ENCODE data around the gene LZTS3. TPM values are rescaled to one million over a fixed set of nuclear protein-coding genes. Genes with fewer than 3 reads are reported as not detected.

LZTS3 gene
- total and polyA plus RNA-seq, 2 of the 13 experiments (the other 11 are each of a cell fraction or from before 2014, with no cell fraction given), result 10.1 to 31.3 TPM

- TF ChIP-seq ZEB1 (IDR thresholded peaks at IDR 0.05; ENCODE audit: insufficient replicate concordance, low read depth), result no peak
- TF ChIP-seq ZNF577 (CRISPR knock-in tag; IDR thresholded peaks at IDR 0.05; ENCODE audit: borderline replicate concordance, low read depth), result no peak
- TF ChIP-seq ZFP90 (CRISPR knock-in tag; IDR thresholded peaks at IDR 0.05; ENCODE audit: borderline replicate concordance), result 0 out of 2 replicates have a peak, but pooled peaks have one; percentile 31
- TF ChIP-seq EP300 (IDR thresholded peaks at IDR 0.05; ENCODE audit: low read depth in 2 of 2, low read length in 2 of 2), result no peak
- peak; percentile 39; the same call in 1 of the 2 replicates for TF ChIP-seq EP300 (CRISPR knock-in tag; IDR thresholded peaks at IDR 0.05; ENCODE audit: borderline replicate concordance)
- TF ChIP-seq GTF3A (CRISPR knock-in tag; conservative IDR thresholded peaks at IDR 0.05), result no peak
- TF ChIP-seq ZKSCAN1 (IDR thresholded peaks at IDR 0.05; ENCODE audit: low read length), result no peak
- peak; percentile 59; the same call in 1 of the 2 replicates for TF ChIP-seq TBX2 (CRISPR knock-in tag; IDR thresholded peaks at IDR 0.05; ENCODE audit: borderline replicate concordance)
- no peak for TF ChIP-seq SIN3A (IDR thresholded peaks at IDR 0.05; ENCODE audit: borderline replicate concordance, low read depth, low read length)
- TF ChIP-seq ZC3H4 (CRISPR knock-in tag; IDR thresholded peaks at IDR 0.05; ENCODE audit: borderline replicate concordance), result peak; percentile 59; the same call in 1 of the 2 replicates
- no peak for TF ChIP-seq ZNF589 (CRISPR knock-in tag; conservative IDR thresholded peaks at IDR 0.05)
- TF ChIP-seq JARID2 (CRISPR knock-in tag; IDR thresholded peaks at IDR 0.05; ENCODE audit: insufficient replicate concordance), result no peak
- no peak for TF ChIP-seq BCLAF1 (IDR thresholded peaks at IDR 0.05)
- TF ChIP-seq SRSF9 (IDR thresholded peaks at IDR 0.05; ENCODE audit: borderline replicate concordance, insufficient read depth, low read depth, low read length, poor library complexity, severe bottlenecking), result no peak
- TF ChIP-seq MEIS1 (CRISPR knock-in tag; IDR thresholded peaks at IDR 0.05; ENCODE audit: borderline replicate concordance), result no peak
- no peak for TF ChIP-seq ZNF44 (CRISPR knock-in tag; IDR thresholded peaks at IDR 0.05)
- no peak for TF ChIP-seq DMTF1 (CRISPR knock-in tag; IDR thresholded peaks at IDR 0.05)
- no peak for TF ChIP-seq RNF2 (conservative IDR thresholded peaks at IDR 0.05; ENCODE audit: low read depth)
- TF ChIP-seq ZMAT3 (CRISPR knock-in tag; conservative IDR thresholded peaks at IDR 0.05), result no peak
- no peak for TF ChIP-seq SSRP1 (CRISPR knock-in tag; IDR thresholded peaks at IDR 0.05)
- no peak for TF ChIP-seq CEBPB (IDR thresholded peaks at IDR 0.05; ENCODE audit: borderline replicate concordance, low read depth, low read length)
- no peak for TF ChIP-seq KLF6 (CRISPR knock-in tag; IDR thresholded peaks at IDR 0.05)
- peak; percentile 52; the same call in 1 of the 2 replicates for TF ChIP-seq ATF7-NPFF (CRISPR knock-in tag; IDR thresholded peaks at IDR 0.05; ENCODE audit: low read depth)
- no peak for TF ChIP-seq SYNCRIP (IDR thresholded peaks at IDR 0.05; ENCODE audit: insufficient read depth, low read depth, low read length)
Observed at GRCh38 chr20:3162080-3162611, 11.2 kb downstream of the LZTS3 start (continued).
